Activated naive CD8-positive, alpha-beta T cell treated with anti-CD3 and anti-CD28 coated beads, Interleukin-2, amount 50 U/mL, for 24 hours (primary cell): ENCODE measurements around the gene BOLL.

Experiments
- ATAC-seq: fragments of 150-1000 bp; cut with Tn5 transposase; one replicate; pipeline ENCODE4 v1.10.0; 2021
- DNase-seq: peaks from one replicate; pipeline ENCODE4 v3.0.0; 2021
- H3K27ac Mint-ChIP-seq: one replicate; pipeline ENCODE4 v1.8.0; 2021; ENCODE audit warnings: mild to moderate bottlenecking, mixed read lengths
- H3K27me3 Mint-ChIP-seq: one replicate; pipeline ENCODE4 v1.8.0; 2021; ENCODE audit warnings: mixed read lengths
- H3K36me3 Mint-ChIP-seq: one replicate; pipeline ENCODE4 v1.8.0; 2021; ENCODE audit warnings: low read depth, mixed read lengths
- H3K4me1 Mint-ChIP-seq: one replicate; pipeline ENCODE4 v1.8.0; 2021; ENCODE audit warnings: mixed read lengths
- H3K4me3 Mint-ChIP-seq: one replicate; pipeline ENCODE4 v1.8.0; 2021; ENCODE audit warnings: mild to moderate bottlenecking, moderate library complexity, mixed read lengths
- H3K9me3 Mint-ChIP-seq: one replicate; pipeline ENCODE4 v1.8.0; 2021; ENCODE audit warnings: mixed read lengths

The BOLL gene

DNA sequence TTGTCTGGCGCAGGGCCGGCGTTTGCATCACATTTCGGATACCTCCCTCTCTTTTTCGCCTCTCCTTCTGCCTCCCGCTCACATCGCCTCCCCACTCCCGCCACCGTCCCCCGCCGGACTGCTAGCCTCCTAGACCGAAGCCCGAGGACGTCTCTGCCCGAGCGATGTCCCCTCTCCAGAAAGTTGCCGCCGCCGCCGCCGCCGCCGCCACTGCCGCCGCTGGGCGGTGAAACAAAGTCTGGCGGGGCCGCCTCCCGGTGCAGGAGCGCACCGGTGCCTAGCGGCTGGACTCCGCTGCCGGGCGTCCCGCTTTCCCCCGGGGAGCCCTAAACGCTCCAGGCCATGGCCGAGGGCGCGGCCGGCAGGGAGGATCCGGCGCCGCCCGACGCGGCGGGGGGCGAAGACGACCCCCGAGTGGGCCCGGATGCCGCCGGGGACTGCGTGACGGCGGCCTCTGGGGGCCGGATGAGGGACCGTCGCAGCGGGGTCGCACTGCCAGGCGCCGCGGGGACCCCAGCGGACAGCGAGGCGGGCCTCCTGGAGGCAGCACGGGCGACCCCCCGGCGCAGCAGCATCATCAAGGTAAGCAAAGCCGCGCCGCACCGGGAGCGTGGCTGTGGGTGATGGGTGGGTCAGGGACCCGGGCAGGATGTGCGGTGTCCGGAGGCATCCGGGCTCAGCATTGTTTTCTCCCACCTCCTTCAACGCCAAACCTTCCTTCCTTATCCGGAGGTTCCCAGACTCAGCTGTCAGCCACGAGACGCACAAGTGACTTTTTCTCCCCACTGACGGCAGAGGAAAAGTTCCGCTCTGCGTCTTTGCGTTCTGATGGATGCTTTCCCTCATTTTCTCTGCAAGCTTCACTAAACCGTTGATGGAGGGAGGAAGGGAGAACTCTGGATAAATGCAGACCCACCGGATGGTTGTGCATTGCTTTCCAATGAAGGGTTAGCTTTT lies 19.9 kb upstream of the BOLL start:
- H3K4me3 Mint-ChIP-seq: peak overlapping the region; percentile 91
- ATAC-seq (peak; percentile 15), DNase-seq (peak; percentile 35)
- peaks cover 51% of the 10 kb centered on the region for H3K4me1 Mint-ChIP-seq
- no peaks in the 10 kb centered on the region for H3K9me3 Mint-ChIP-seq
- H3K27ac Mint-ChIP-seq: peak overlapping the region; percentile 58
- no peaks in the 10 kb centered on the region for H3K36me3 Mint-ChIP-seq
- H3K27me3 Mint-ChIP-seq: peaks cover 13% of the 10 kb centered on the region

DNA sequence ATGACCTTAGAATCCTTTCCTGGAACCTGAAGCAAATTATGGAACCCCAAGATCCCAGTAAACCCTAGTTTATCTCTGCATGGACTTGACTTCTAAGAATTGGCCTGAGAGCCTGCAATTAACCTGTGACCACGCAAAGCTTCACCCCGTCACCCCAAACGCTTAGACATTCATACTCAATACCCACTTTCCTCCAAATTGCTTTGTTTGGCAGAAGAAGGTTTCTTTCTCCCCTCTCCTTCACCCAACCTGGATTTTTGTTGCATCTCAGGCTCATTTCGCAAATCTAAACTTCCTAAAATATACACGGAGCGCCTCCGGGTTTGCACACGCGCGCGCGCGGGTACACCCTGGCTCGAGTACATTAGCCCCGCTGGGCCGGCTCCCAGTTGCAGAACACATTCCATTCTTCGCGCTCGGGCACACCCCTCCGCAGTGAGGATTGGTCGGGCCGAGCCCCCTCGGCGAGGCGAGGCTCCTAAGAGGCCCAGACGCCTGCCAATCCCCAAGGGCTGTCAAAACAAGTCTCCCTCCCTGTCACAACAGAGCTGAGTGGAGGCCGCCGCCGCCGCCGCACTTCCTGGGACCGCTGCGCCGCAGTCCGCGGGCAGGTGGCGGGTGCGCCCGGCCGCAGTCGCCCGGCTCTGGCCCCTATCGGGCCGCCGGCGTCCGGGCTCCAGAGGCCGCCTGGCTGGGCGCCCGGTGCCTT lies 19.1 kb upstream of the BOLL start, which contains the start of gene PLCL1:
Gene PLCL1, plus strand, starts transcription at position 545 of the 709 bp plus-strand sequence.
- Mint-ChIP-seq H3K27me3 (peaks cover 16% of the 10 kb centered on the region), H3K4me3 (peak within 1 kb of the TSS; percentile 91), H3K9me3 (no peaks in the 10 kb centered on the region), H3K27ac (peak within 1 kb of the TSS; percentile 58), H3K4me1 (peaks cover 46% of the 10 kb centered on the region), H3K36me3 (no peaks in the 10 kb centered on the region)
- peak; percentile 87 for DNase-seq
- peak; percentile 100 for ATAC-seq

DNA sequence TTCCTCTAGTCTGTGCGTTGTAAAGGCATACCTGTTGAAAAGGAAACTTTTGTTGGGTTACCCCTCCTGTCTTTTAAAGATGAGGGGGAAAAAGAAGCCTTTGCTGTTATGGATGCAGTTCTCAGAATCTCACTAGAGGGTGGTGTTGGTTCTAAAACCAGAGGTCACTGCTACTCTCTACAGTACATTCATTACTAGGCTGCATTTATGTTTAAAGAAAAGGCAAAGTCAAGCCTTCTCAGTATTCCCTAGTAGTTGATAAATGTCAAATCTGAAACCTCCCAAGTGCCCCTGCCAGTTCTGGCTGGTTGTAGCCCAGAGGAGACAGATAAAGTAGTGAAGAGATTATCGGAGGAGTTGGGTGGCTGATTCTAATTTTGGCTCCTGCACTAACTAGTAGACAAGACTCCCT lies 17.9 kb upstream of the BOLL start:
- H3K27ac Mint-ChIP-seq: no peak overlapping the region
- peaks cover 19% of the 10 kb centered on the region for H3K27me3 Mint-ChIP-seq
- DNase-seq (no peak), ATAC-seq (peak; percentile 35)
- no peaks in the 10 kb centered on the region for H3K9me3 Mint-ChIP-seq
- H3K4me1 Mint-ChIP-seq: peaks cover 37% of the 10 kb centered on the region
- H3K4me3 Mint-ChIP-seq: no peak overlapping the region
- H3K36me3 Mint-ChIP-seq: no peaks in the 10 kb centered on the region

DNA sequence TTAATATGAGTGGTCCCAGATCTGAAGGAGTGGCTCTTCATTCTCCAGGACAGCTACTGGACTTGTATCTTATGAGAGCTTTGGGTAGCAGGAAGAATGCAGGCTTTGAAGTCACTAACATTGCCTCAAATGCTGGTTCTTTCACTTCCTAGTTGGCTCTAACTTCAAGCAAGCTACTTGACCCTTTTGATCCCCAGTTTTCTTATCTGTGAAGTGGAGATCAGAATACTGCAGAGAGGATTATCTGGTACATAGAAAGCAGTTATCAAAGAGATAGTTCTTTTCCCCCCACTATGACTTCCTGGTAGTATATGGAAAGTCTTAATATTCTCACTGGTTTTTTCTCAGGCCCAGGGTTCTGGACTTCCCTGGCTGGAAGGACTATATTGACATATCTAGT lies 15.9 kb upstream of the BOLL start:
- DNase-seq (no peak), ATAC-seq (no peak)
- H3K27ac Mint-ChIP-seq: no peak overlapping the region
- H3K4me1 Mint-ChIP-seq: peaks cover 23% of the 10 kb centered on the region
- no peaks in the 10 kb centered on the region for H3K36me3 Mint-ChIP-seq
- H3K27me3 Mint-ChIP-seq: peaks cover 21% of the 10 kb centered on the region
- no peak overlapping the region for H3K4me3 Mint-ChIP-seq
- H3K9me3 Mint-ChIP-seq: no peaks in the 10 kb centered on the region

DNA sequence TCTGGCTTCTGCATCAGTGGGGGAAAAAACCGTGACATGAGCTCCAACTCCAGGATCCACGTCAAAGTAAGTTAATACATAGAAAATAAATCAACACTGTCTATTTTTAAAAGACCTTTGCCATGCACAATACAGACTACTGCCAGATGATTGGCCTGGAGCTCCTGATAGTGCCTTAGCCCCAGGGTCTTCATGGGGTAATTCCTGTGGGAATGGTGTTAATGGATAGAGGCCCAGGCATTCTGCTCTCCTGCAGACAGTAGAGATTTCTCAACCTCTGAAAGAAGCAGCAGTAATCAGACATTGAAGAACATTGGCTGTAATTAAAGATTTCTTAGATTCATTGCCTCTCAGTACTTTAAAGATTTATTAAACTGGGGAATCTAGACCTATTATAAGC lies 15.0 kb upstream of the BOLL start:
- peaks cover 23% of the 10 kb centered on the region for H3K4me1 Mint-ChIP-seq
- ATAC-seq (no peak), DNase-seq (no peak)
- no peaks in the 10 kb centered on the region for H3K9me3 Mint-ChIP-seq
- H3K27me3 Mint-ChIP-seq: peaks cover 15% of the 10 kb centered on the region
- no peak overlapping the region for H3K27ac Mint-ChIP-seq
- no peak overlapping the region for H3K4me3 Mint-ChIP-seq
- H3K36me3 Mint-ChIP-seq: no peaks in the 10 kb centered on the region

DNA sequence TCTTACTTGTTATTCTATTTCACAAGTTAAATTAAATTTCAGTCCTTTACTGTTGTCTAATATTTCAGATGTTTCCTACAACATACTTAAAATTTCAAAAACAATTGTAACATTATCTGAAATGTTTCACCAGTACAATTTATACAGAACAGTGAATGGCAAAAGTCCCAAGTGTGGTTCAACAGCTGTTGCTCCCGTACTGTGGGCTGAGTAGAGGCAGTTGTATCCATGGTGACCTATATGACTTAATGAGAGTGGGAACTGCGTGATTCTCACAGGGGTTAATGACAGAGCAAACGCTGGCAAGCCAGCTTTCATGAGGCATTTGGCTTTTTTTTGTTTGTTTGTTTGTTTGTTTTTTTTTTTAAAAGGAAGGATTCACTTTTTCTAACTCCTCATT lies 13.9 kb upstream of the BOLL start:
- H3K4me1 Mint-ChIP-seq: peaks cover 21% of the 10 kb centered on the region
- H3K4me3 Mint-ChIP-seq: no peak overlapping the region
- no peak overlapping the region for H3K27ac Mint-ChIP-seq
- no peak for ATAC-seq
- H3K27me3 Mint-ChIP-seq: peaks cover 16% of the 10 kb centered on the region
- H3K9me3 Mint-ChIP-seq: no peaks in the 10 kb centered on the region
- DNase-seq: no peak
- no peaks in the 10 kb centered on the region for H3K36me3 Mint-ChIP-seq

DNA sequence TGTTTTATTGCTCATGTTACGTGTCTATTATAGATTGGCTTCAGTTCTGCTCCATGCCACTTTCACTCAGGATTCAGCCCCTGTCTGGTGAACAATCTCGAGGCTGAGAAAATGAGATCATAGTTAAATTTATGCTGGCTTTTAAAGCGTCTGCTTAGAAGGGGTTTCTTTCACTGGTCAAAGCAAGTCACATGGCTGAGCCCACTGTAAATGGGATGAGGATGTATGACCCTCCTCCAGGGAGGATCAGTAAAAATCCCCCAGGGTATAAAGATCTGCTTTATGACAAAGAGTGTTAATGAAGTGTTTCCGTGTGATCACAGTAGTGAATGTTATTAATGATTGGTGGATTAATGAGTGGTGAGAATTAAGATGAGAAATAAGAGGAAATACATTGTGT lies 13.1 kb upstream of the BOLL start:
- Mint-ChIP-seq H3K9me3 (no peaks in the 10 kb centered on the region), H3K4me3 (no peak overlapping the region), H3K27me3 (peaks cover 20% of the 10 kb centered on the region), H3K27ac (no peak overlapping the region), H3K36me3 (no peaks in the 10 kb centered on the region), H3K4me1 (peaks cover 15% of the 10 kb centered on the region)
- DNase-seq (no peak), ATAC-seq (no peak)

DNA sequence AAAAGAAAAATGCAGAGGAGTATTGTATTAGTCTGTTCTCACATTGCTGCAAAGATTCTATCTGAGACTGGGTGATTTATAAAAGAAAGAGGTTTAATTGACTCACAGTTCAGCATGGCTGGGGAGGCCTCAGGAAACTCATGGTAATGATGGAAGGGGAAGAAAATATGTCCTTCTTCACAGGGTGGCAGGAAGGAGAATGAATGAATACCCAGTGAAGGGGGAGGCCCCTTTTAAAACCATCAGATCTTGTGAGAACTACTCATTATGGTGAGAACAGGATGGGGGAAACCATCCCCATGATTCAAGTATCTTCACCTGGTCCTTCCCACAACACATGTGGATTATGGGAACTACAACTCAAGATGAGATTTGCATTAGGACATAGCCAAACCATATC lies 10.2 kb upstream of the BOLL start:
- ATAC-seq (peak; percentile 83), DNase-seq (no peak)
- Mint-ChIP-seq H3K4me1 (peaks cover 8% of the 10 kb centered on the region), H3K27me3 (peaks cover 27% of the 10 kb centered on the region), H3K27ac (no peak overlapping the region), H3K9me3 (peaks cover 4% of the 10 kb centered on the region), H3K36me3 (no peaks in the 10 kb centered on the region), H3K4me3 (no peak overlapping the region)

DNA sequence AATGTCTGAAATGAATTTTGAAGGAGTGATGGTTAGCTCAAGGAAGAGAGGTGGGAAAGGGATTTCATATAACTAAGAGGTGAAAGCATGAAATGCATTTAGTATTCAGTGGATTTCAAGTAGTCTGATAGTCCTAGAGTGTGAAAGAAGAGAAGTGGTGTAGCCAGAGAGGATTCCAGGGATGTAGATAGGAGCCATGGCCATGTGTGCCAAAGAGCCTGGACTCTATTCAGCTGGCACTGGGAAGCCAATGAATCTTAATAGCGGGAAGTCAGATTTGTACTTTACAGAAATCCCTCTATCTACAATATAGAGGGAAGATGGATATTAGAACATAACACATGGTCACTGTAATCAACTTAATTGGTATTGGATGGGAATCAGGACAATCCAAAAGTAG lies 8.3 kb upstream of the BOLL start:
- Mint-ChIP-seq H3K9me3 (peaks cover 4% of the 10 kb centered on the region), H3K27ac (no peak overlapping the region), H3K36me3 (no peaks in the 10 kb centered on the region), H3K4me1 (peaks cover 8% of the 10 kb centered on the region), H3K4me3 (no peak overlapping the region), H3K27me3 (peaks cover 24% of the 10 kb centered on the region)
- no peak for DNase-seq
- ATAC-seq: no peak

DNA sequence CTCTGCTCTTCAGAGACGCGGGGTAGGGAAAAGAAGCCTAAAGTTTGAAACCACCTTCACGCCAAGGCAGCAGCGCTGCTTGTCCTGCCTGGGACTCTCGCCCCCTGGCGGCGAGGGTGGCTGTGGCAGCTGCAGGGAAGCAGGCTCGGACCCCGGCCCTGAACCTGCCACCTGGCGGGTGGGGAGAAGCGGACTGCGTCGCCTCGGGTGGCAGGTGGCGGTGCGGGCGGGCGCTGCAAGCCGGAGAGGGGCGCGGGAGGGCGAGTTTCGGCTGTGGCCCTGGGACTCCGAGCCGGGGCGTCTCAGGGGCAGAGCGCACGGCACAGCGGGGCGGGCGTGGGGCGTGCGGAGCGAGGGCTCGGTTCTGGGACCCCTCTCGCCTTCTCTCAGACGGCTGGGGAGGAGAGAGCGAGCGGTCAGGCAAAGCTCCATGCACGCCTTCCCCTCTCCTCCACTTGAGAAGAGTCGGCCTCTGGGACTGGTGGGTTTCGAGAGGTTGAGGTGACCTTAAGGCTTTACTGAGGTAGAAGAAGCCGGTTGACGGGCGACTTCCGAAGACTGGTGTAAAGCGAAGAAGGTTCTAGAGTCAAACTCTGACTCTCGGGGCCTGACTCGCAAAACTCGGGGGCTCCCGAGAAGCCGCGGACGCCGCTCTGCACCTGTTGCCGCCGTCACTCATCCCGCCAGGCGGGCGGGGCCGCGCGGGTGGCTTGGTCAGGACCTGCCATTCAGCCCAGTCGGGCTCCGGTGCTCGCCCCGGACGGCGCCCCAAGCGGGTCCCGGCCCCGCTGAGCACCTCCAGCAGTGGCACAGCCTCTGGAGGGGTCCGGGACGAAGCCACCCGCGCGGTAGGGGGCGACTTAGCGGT lies 1.1 kb upstream of the BOLL start:
- peaks cover 2% of the 10 kb centered on the region for H3K4me1 Mint-ChIP-seq
- DNase-seq: peak; percentile 74
- H3K27ac Mint-ChIP-seq: no peak overlapping the region
- H3K27me3 Mint-ChIP-seq: peaks cover 25% of the 10 kb centered on the region
- peak; percentile 74 for ATAC-seq
- peak overlapping the region; percentile 74 for H3K4me3 Mint-ChIP-seq
- no peaks in the 10 kb centered on the region for H3K36me3 Mint-ChIP-seq
- H3K9me3 Mint-ChIP-seq: no peaks in the 10 kb centered on the region

DNA sequence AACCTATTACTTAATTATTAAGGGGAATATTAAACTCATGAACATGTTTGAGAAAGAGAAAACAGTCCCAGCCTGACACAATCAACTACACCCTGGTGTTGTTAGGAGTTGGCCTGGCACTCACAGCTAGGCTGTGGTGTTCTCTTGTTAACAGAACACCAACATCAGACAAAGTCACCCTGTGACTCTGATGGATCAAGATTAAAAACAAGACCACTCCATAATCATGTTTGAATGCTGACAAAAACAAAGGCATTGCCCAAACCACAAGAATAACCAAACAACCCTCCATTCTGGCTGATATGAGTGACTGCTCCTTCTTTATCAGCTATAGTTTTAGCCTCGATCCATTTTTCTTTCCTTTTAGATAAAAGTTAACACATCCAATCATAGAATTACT lies 3.0 kb downstream of the BOLL start:
- ATAC-seq (no peak), DNase-seq (no peak)

DNA sequence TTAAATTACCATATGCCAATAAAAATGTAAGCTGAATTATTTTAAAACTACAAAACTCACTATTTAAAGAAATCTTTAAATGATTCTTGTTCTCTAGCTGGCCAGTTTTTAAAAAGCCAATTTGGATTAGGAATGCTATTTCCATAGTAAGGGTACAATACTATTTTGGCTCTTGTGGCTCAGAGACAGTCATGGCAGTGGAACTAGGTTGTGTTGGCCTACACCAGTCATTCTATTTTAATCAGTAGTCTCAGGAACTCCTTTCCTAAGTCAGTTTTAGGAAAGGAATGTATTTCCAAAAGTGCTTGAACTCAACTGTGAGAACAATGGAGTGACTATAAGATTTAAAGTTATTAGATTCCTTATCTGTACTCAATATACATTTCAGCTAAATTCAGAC lies 5.9 kb downstream of the BOLL start:
- no peak for ATAC-seq
- no peaks in the 10 kb centered on the region for H3K9me3 Mint-ChIP-seq
- H3K27ac Mint-ChIP-seq: no peak overlapping the region
- H3K27me3 Mint-ChIP-seq: peaks cover 11% of the 10 kb centered on the region
- no peak overlapping the region for H3K4me3 Mint-ChIP-seq
- H3K4me1 Mint-ChIP-seq: no peaks in the 10 kb centered on the region
- no peaks in the 10 kb centered on the region for H3K36me3 Mint-ChIP-seq
- no peak for DNase-seq

More for the DNA sequence above, 3.0 kb downstream of the BOLL start:
- no peak overlapping the region for H3K27ac Mint-ChIP-seq
- H3K4me3 Mint-ChIP-seq: no peak overlapping the region
- H3K36me3 Mint-ChIP-seq: no peaks in the 10 kb centered on the region
- H3K27me3 Mint-ChIP-seq: peaks cover 17% of the 10 kb centered on the region
- H3K9me3 Mint-ChIP-seq: no peaks in the 10 kb centered on the region
- peaks cover 2% of the 10 kb centered on the region for H3K4me1 Mint-ChIP-seq

DNA sequence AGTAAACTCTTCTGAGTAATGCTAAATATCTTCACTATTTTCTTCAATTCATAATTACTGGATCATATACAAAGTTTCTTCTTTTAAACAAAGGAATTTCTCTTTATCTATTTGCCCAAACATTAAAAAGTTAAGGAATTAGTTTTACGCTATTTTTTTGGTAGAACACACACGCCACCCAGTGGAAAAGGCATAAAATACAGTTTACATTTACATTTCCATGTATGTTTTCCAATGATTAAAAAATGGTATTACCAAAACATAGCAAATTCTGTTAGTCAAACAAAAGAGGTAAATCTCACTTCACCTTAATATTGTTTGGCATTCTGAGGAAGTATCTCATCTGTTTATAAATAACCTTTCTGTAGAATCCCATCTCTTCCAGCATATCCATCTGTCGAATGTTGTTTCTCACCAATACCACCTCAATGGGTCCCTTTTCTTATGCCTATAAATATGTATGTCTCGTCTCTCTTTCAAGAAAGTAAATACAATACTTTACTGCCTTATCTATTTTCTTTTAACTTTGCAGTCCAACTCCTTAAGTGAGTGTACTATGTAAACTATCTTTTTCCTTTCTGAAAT lies 7.2 kb downstream of the BOLL start:
- DNase-seq (peak; percentile 19), ATAC-seq (no peak)
- no peaks in the 10 kb centered on the region for H3K36me3 Mint-ChIP-seq
- H3K27me3 Mint-ChIP-seq: peaks cover 4% of the 10 kb centered on the region
- no peak overlapping the region for H3K4me3 Mint-ChIP-seq
- H3K27ac Mint-ChIP-seq: no peak overlapping the region
- H3K9me3 Mint-ChIP-seq: no peaks in the 10 kb centered on the region
- no peaks in the 10 kb centered on the region for H3K4me1 Mint-ChIP-seq

DNA sequence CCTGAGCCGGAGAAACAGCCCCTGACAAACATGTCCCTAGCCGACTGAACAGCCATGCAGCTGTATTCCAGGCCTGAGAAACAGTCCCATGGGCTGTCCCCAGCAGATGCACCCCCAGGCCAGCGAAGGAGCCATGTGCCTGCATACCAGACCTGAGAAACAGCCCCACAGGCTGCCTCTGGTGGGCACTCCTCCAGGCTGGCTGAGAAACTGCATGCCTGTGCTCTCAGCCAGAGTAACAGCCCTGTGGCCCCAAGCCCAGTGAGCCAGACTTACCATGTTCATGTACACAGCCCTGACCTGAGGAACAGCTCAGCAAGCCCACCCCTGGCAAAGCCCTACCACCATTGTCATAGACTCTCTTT lies 24.8 kb downstream of the BOLL start:
- H3K4me3 Mint-ChIP-seq: no peak overlapping the region

More for the DNA sequence above, 24.8 kb downstream of the BOLL start:
- ATAC-seq (no peak), DNase-seq (no peak)
- H3K36me3 Mint-ChIP-seq: peaks cover 3% of the 10 kb centered on the region
- H3K27ac Mint-ChIP-seq: no peak overlapping the region
- H3K4me1 Mint-ChIP-seq: no peaks in the 10 kb centered on the region
- peaks cover 14% of the 10 kb centered on the region for H3K9me3 Mint-ChIP-seq
- peaks cover 8% of the 10 kb centered on the region for H3K27me3 Mint-ChIP-seq
